Fibroblast of pulmonary artery (primary cell): ENCODE data around the gene LDLRAD4.

Source experiments
- DNase-seq: peaks from one replicate; pipeline ENCODE4 v3.0.0-alpha.2; 2010; ENCODE audit warnings: low read depth
- H3K4me3 ChIP-seq: replicated peaks from 2 replicates; pipeline ENCODE4 v1.5.1; 2011; ENCODE audit warnings: low read depth, mild to moderate bottlenecking, control low read depth, low read length, moderate library complexity
- CTCF ChIP-seq: IDR thresholded peaks from 2 replicates; pipeline ENCODE4 v1.5.1; 2011; ENCODE audit warnings: mild to moderate bottlenecking, control low read depth, low read length, inconsistent platforms; ENCODE audit errors: missing control alignments

The LDLRAD4 gene

GRCh38 chr18:13265008-13265910 lies 46.7 kb downstream of the LDLRAD4 start:
- no peak for TF ChIP-seq CTCF
- no peak overlapping the region for H3K4me3 ChIP-seq
- DNase-seq, result no peak

- DNase-seq, result no peak
- H3K4me3 ChIP-seq, result no peak overlapping the region
- TF ChIP-seq CTCF, result no peak
These were observed 47.3 kb downstream of the LDLRAD4 start for GRCh38 chr18:13265911-13266217.

GRCh38 chr18:13266218-13267100 lies 47.9 kb downstream of the LDLRAD4 start:
- H3K4me3 ChIP-seq, result no peak overlapping the region
- no peak for TF ChIP-seq CTCF
- no peak for DNase-seq

GRCh38 chr18:13267431-13267873 lies 48.9 kb downstream of the LDLRAD4 start:
- H3K4me3 ChIP-seq, result no peak overlapping the region
- no peak for DNase-seq
- no peak for TF ChIP-seq CTCF

GRCh38 chr18:13268158-13269012 lies 49.8 kb downstream of the LDLRAD4 start:
- TF ChIP-seq CTCF, result no peak
- no peak overlapping the region for H3K4me3 ChIP-seq
- peak; percentile 31 for DNase-seq

- H3K4me3 ChIP-seq, result no peak overlapping the region
- DNase-seq, result no peak
- TF ChIP-seq CTCF, result no peak
These were observed 50.4 kb downstream of the LDLRAD4 start for GRCh38 chr18:13269013-13269280.
